ENCODE results near the gene TGFBR2.
"Not testable (repeated sequence)": the region's sequence is repeated elsewhere in the genome, so short reads cannot be mapped to it uniquely, and the experiment has no call there.

TGFBR2 gene

GRCh38 chr3:30659270-30660130 lies 53.1 kb downstream of the TGFBR2 start:
- FAIRE-seq: no peak

- FAIRE-seq: no peak
Observed at GRCh38 chr3:30660136-30660535, 53.7 kb downstream of the TGFBR2 start.

- FAIRE-seq: no peak
Observed at GRCh38 chr3:30660656-30661055, 54.3 kb downstream of the TGFBR2 start.

DNA sequence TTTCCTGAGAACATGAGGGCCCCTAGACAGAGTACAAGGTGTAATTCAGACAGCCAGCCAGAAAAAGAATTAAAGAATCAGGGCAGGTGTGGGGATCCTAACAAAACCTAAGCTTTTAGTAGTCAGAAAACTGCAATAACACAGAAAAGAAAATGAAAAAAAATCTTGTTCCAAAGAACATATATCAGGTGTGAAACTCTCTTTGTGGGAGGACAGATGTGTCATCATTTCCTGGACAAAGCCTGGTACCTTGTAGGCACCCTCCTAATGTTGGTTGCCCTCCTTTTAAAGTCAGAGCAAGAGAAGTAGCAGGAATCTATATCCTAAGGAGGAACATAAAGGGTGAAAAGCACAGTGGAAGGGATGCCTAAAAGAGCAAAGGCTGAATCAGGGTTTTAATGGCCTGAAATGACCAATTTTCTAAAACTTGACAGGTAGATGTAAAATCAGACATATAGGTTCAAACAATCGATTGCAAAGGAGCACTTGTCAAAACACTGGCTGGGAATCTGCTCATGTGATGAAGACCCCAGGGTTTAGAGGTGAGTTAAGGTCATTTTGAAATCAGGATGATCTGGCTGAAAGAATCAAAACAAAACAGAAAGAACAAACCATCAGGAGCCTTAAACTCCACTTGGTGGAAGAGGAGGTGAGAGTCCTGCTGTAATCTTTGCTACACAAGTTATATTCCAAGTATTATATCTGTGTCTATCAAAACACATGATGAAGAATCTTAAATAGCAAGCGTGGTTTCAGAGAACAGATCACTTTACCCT lies 54.9 kb downstream of the TGFBR2 start:
- FAIRE-seq: no peak

DNA sequence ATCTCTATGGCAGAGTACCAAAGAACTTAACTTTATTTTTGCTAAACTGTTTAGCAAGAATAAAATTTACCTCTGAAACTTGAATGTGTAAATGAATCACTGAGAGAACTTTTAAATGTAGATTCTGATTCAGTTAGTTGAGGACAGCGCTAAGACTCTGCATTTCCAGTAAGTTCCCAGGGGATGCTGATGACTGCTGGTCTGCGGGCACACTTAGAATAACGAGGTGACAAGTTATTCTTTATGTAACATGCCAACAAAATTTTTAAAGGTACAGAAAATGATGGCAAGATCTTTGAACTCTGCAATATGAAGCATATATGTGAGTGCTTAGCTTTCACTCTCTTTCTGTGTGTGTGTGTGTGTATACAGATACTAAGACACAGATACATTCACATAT lies 56.4 kb downstream of the TGFBR2 start:
- no peak for FAIRE-seq

- FAIRE-seq: no peak
Observed at GRCh38 chr3:30663533-30664241, 57.3 kb downstream of the TGFBR2 start.

GRCh38 chr3:30664459-30664858 lies 58.1 kb downstream of the TGFBR2 start:
- no peak for FAIRE-seq

- no peak for FAIRE-seq
Observed at GRCh38 chr3:30664884-30665283, 58.5 kb downstream of the TGFBR2 start.

DNA sequence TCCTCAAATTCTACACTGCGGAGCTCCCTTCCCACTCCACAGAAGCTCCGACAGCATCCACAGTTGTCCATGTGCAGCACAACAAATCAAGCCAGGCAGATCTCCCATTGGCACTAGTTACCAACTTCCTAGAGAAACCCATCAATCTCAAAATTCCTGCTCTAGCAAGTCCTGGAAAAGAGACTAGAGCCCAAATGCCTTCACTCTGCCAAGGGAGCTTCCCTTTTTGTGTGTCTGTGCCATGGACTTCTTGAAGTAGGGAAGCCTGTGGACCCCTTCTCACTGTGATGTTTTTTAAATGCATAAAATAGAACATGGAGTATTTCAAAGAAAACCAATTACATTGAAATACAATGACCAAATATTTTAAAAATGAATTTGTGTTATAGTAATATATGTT lies 59.1 kb downstream of the TGFBR2 start:
- FAIRE-seq: no peak

DNA sequence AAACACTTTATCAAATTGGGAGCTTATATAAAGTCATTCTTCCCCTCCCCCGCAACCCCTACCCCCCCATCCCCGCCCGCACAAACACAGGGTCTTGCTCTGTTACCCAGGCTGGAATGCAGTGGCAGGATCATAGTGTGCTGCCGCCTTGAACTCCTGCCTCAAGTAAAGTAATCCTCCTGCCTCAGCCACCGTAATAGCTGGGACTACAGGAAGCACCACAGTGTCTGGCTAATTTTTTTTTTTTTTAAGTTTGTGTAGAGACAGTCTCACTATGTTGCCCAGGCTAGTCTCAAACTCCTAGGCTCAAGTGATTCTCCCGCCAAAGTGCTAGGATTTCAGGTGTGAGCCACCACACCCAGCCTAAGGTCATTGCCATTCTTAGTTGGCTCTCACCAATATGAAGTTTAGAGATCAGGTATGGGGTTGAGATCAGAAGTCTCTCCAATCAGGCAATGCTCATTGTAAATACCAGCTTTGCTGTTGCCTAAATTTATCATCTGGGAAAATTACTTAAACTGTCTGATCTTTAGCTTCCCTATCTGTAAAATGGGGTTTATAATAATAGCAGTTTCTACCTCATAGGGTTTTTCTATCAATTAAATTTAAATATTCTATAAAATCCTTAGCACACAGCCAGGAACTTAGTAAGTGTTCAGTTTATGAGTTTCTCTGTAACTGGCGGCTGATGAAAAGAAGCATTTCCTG lies 60.3 kb downstream of the TGFBR2 start:
- FAIRE-seq: no peak

GRCh38 chr3:30667280-30667651 lies 60.9 kb downstream of the TGFBR2 start:
- FAIRE-seq: no peak

- no peak for FAIRE-seq
Observed at GRCh38 chr3:30668051-30668609, 61.7 kb downstream of the TGFBR2 start.

GRCh38 chr3:30669360-30669934 lies 63.0 kb downstream of the TGFBR2 start:
- not testable (repeated sequence) for FAIRE-seq

DNA sequence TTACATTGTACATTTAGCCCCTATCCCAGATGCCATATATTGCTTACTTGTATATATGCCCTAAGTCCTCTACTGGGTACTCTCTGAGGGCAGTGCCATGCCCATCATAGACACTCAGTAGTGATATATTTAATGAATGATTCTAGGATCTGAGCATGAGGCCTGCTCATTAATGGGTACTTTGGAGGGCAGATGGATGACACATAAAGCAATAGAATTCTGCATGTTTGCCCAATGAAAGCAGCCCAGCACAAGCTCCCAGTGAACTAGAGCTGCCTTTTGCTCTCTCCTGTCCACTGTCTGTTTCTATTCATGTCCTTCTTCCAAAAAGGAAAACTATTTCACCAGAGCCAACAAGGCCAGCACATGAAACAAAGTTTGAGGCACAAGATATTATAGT lies 63.9 kb downstream of the TGFBR2 start:
- FAIRE-seq: no peak

DNA sequence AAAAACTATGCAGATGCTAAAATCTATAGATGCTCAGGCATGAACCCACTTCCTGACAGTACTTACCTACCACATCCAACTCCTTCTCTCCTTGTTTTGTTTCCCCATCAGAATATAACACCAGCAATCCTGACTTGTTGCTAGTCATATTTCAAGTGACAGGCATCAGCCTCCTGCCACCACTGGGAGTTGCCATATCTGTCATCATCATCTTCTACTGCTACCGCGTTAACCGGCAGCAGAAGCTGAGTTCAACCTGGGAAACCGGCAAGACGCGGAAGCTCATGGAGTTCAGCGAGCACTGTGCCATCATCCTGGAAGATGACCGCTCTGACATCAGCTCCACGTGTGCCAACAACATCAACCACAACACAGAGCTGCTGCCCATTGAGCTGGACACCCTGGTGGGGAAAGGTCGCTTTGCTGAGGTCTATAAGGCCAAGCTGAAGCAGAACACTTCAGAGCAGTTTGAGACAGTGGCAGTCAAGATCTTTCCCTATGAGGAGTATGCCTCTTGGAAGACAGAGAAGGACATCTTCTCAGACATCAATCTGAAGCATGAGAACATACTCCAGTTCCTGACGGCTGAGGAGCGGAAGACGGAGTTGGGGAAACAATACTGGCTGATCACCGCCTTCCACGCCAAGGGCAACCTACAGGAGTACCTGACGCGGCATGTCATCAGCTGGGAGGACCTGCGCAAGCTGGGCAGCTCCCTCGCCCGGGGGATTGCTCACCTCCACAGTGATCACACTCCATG lies 65.3 kb downstream of the TGFBR2 start:
- FAIRE-seq: no peak

DNA sequence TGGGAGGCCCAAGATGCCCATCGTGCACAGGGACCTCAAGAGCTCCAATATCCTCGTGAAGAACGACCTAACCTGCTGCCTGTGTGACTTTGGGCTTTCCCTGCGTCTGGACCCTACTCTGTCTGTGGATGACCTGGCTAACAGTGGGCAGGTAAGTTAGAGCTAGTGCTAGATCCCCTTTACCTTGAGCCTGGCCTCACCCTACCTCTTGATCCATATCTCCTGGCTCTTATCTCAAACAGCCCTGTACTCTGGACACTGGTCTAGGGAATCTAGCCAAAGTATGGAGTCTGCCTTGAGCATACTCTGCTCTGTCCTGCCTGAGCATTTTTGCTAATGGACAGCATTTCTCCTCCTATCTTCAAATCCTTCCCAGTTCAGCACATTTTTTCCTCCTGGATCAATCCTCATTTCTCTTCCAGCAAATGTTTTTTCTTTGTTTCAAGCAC lies 65.9 kb downstream of the TGFBR2 start:
- no peak for FAIRE-seq

GRCh38 chr3:30672959-30673358 lies 66.6 kb downstream of the TGFBR2 start:
- FAIRE-seq: no peak

DNA sequence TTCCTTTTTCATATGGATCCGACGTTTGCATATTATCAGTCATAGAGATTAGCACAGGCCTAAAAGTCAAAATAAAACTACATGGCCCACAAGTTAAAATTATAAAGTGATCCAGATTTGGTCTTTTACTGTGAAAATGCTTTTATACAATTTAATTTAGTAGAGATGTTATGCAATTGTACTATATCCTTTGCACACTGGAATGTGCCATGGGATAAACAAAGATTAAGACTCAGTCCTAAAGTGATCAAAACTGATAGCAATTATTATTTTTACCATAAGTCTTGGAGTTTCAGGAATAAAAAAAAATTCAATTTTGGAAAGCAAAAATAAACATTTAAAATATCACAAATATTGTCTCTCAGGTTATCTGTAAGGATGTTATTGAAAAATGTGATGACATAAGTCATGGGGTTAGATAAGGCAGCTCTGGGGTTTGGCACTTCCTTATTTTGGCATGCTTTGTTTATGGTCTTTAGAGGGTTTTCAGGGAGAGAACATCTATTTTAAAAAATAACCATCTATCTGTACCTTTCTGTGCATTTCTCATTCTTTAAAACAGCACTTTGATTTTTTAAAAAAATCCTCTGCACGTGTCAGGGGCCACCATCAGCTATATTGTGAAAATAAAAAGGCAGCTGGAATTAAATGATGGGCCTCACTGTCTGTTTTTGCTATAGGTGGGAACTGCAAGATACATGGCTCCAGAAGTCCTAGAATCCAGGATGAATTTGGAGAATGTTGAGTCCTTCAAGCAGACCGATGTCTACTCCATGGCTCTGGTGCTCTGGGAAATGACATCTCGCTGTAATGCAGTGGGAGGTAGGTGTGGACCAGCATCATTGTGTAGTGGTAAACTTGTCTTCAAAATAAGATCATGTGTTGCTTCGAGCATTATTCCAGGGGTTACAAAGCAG lies 67.3 kb downstream of the TGFBR2 start:
- no peak for FAIRE-seq

- no peak for FAIRE-seq
Observed at GRCh38 chr3:30675006-30675405, 68.6 kb downstream of the TGFBR2 start.

- FAIRE-seq: no peak
Observed at GRCh38 chr3:30675774-30676173, 69.4 kb downstream of the TGFBR2 start.
